Esophagus squamous epithelium (tissue), 4 donors: ENCODE results near the gene JPH2.

ENCODE experiments used
- POLR2A ChIP-seq, 4 donors: fragments of 450-650 bp; IDR thresholded peaks; one replicate each; pipeline ENCODE4 v1.6.1; 2017; ENCODE audit warnings: antibody characterized with exemption in 4 of 4, mild to moderate bottlenecking in 4 of 4, moderate library complexity in 3 of 4
- TF ChIP-seq, protein P1 (sequence below), 6 experiments: fragments of 450-650 bp in 4 of 6; fragments of 200-600 bp in 2 of 6; sonication (generic) in 2 of 6; IDR thresholded peaks; one replicate each; pipeline ENCODE4 v1.5.1; 2016 to 2019; ENCODE audit warnings: antibody characterized with exemption in 6 of 6, mild to moderate bottlenecking in 4 of 6, moderate library complexity in 4 of 6

DNA sequence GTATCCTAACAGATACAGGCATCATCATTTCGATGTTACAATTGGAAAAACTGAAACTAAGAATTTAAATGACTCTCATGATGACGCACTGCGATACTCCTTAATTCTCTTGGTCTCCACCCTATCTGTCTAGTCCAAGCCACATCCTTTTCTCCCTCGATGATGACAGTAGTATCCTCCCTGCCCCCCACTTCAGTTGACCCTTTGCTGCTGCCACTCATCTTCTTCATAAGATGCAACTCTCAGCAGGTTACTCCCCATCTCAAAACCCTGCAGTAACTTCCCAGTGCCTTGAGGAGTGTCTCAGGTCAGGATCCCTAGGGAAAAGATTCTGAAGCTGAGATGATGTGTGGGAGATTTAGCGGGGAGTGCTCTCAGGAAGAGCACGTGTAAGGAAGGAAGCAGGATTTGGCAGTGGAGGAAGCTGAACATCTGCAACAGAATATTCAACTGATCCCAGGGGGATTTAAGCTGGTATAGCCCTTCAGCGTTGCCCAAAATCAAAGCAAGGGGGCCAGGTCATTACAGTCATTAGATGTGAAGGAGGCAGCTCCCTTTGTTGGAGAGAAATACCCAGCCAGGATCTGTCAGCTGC, 16.1 kb downstream of the JPH2 start:
- TF ChIP-seq, protein P1, sequence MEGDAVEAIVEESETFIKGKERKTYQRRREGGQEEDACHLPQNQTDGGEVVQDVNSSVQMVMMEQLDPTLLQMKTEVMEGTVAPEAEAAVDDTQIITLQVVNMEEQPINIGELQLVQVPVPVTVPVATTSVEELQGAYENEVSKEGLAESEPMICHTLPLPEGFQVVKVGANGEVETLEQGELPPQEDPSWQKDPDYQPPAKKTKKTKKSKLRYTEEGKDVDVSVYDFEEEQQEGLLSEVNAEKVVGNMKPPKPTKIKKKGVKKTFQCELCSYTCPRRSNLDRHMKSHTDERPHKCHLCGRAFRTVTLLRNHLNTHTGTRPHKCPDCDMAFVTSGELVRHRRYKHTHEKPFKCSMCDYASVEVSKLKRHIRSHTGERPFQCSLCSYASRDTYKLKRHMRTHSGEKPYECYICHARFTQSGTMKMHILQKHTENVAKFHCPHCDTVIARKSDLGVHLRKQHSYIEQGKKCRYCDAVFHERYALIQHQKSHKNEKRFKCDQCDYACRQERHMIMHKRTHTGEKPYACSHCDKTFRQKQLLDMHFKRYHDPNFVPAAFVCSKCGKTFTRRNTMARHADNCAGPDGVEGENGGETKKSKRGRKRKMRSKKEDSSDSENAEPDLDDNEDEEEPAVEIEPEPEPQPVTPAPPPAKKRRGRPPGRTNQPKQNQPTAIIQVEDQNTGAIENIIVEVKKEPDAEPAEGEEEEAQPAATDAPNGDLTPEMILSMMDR (IDR thresholded peaks at IDR 0.05): no peak
- no peak for TF ChIP-seq POLR2A (IDR thresholded peaks at IDR 0.05)
